Adrenal gland (tissue), 5 donors: ENCODE results near the gene PSMD14.

Experiments
- CTCF ChIP-seq, 6 experiments: fragments of 450-650 bp in 4 of 6; fragments of 200-600 bp in 2 of 6; sonication (generic) in 1 of 6; IDR thresholded peaks; 1 replicate in 5 of 6; 2 replicates in 1 of 6; pipeline versions ENCODE4 v1.5.1 to v1.8.0; 2016 to 2021; ENCODE audit warnings: antibody characterized with exemption in 6 of 6, mild to moderate bottlenecking in 2 of 6, moderate library complexity in 1 of 6
- POLR2A ChIP-seq, 2 donors: fragments of 450-650 bp; IDR thresholded peaks; one replicate each; pipeline ENCODE4 v1.6.1; 2017; ENCODE audit warnings: antibody characterized with exemption in 2 of 2, mild to moderate bottlenecking in 2 of 2, moderate library complexity in 1 of 2
- donor health status: DM: no; HTN: no; CAD: no.

DNA sequence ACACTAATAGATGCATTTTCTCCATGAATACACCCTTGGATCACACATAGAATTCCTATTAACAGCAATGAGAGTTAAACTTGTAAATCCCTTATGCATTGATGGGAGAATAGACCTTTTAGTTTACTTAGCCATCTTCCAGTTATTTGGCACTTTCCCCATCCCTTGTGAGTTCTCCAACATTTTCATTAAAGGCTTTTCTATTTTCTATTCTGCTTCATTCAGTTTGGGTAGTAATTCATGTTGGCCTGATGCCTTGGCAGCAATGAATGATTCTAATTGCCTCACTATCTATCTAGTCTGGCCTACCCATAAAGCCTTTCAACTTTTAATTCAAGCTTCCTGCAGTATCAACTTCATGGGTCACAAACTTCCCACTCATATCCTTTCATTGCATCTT, 140.2 kb downstream of the PSMD14 start:
- TF ChIP-seq POLR2A (IDR thresholded peaks at IDR 0.05), result no peak
- no peak for TF ChIP-seq CTCF (IDR thresholded peaks at IDR 0.05)
